Measurements from ENCODE around the gene TTC39C.

DNA sequence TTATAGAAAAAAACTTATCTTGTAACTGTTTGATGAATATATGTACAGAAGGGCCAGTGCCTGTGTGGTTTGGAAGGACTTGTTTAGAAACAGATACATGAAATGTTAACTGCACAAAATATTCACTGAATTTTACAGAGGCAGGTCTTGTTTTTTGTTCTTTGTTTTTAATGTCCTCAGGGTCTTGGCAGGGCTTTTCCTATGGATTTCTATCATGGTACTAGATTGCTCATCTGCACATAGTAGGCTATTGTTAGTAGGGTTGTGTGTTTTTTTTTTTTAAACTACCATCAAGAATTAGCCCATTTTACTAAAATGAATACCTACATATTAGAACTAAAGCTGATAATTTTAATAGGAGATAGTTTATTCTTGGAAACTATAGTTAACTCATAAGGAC lies 127.8 kb downstream of the TTC39C start:
- TF ChIP-seq MAX (IDR thresholded peaks at IDR 0.05), result no peak
- TF ChIP-seq RAD21 (IDR thresholded peaks at IDR 0.05; ENCODE audit: low read depth), result no peak
- TF ChIP-seq CEBPB (IDR thresholded peaks at IDR 0.05), result no peak
- no peak for TF ChIP-seq NFIC (IDR thresholded peaks at IDR 0.05)
- no peak for TF ChIP-seq FOXM1 (IDR thresholded peaks at IDR 0.05; ENCODE audit: borderline replicate concordance, low read depth)
- TF ChIP-seq, protein P1, sequence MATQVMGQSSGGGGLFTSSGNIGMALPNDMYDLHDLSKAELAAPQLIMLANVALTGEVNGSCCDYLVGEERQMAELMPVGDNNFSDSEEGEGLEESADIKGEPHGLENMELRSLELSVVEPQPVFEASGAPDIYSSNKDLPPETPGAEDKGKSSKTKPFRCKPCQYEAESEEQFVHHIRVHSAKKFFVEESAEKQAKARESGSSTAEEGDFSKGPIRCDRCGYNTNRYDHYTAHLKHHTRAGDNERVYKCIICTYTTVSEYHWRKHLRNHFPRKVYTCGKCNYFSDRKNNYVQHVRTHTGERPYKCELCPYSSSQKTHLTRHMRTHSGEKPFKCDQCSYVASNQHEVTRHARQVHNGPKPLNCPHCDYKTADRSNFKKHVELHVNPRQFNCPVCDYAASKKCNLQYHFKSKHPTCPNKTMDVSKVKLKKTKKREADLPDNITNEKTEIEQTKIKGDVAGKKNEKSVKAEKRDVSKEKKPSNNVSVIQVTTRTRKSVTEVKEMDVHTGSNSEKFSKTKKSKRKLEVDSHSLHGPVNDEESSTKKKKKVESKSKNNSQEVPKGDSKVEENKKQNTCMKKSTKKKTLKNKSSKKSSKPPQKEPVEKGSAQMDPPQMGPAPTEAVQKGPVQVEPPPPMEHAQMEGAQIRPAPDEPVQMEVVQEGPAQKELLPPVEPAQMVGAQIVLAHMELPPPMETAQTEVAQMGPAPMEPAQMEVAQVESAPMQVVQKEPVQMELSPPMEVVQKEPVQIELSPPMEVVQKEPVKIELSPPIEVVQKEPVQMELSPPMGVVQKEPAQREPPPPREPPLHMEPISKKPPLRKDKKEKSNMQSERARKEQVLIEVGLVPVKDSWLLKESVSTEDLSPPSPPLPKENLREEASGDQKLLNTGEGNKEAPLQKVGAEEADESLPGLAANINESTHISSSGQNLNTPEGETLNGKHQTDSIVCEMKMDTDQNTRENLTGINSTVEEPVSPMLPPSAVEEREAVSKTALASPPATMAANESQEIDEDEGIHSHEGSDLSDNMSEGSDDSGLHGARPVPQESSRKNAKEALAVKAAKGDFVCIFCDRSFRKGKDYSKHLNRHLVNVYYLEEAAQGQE (IDR thresholded peaks at IDR 0.05; ENCODE audit: low read depth), result no peak
- TF ChIP-seq CREB1 (IDR thresholded peaks at IDR 0.05; ENCODE audit: low read depth), result no peak
- no peak for TF ChIP-seq USF1 (IDR thresholded peaks at IDR 0.05)
- TF ChIP-seq EP300 (IDR thresholded peaks at IDR 0.05; ENCODE audit: borderline replicate concordance), result no peak
- no peak for TF ChIP-seq YY1 (IDR thresholded peaks at IDR 0.05; ENCODE audit: low read depth)
- no peak for TF ChIP-seq ZBTB7A (IDR thresholded peaks at IDR 0.05; ENCODE audit: low read depth)
- TF ChIP-seq EGR1 (IDR thresholded peaks at IDR 0.05), result no peak
- no peak for TF ChIP-seq TCF12 (IDR thresholded peaks at IDR 0.05; ENCODE audit: low read depth)
- no peak for TF ChIP-seq TEAD4 (IDR thresholded peaks at IDR 0.05)

Measured in Ishikawa (cell line).